ENCODE data around the gene MCOLN1. TPM values are rescaled to one million over a fixed set of nuclear protein-coding genes. Genes with fewer than 3 reads are reported as not detected.
A peak's percentile ranks its signal among the peaks of the same experiment; 100 is the strongest.

MCOLN1 gene
- total RNA-seq, 1 experiment from 2014 or later, result 13.1 TPM

- no peak for TF ChIP-seq CTCF (IDR thresholded peaks at IDR 0.05; ENCODE audit: unreplicated experiment)
- CTCF ChIA-PET, result no interaction called here
- no peak for DNase-seq
- intact Hi-C loops (cut with micrococcal nuclease; ENCODE audit: unreplicated experiment), result no loop called here
- no peaks in the 10 kb centered on the region for H3K9me3 Mint-ChIP-seq (ENCODE audit: low read depth, unreplicated experiment)
- no TSS peak for BruUV-seq (replicated peaks)
- H3K27ac Mint-ChIP-seq (ENCODE audit: unreplicated experiment), result no peak overlapping the region
- peaks cover 39% of the 10 kb centered on the region for H3K36me3 Mint-ChIP-seq (ENCODE audit: insufficient read depth, unreplicated experiment)
- H3K4me1 Mint-ChIP-seq (ENCODE audit: low read depth, unreplicated experiment), result peaks cover 19% of the 10 kb centered on the region
- H3K4me3 Mint-ChIP-seq (ENCODE audit: low read depth, unreplicated experiment), result no peak overlapping the region
- peaks cover 4% of the 10 kb centered on the region for H3K27me3 Mint-ChIP-seq (ENCODE audit: unreplicated experiment)
Observed at GRCh38 chr19:7519361-7520130, 2.9 kb upstream of the MCOLN1 start.

GRCh38 chr19:7520131-7521051, 2.0 kb upstream of the MCOLN1 start:
- no peaks in the 10 kb centered on the region for H3K27me3 Mint-ChIP-seq (ENCODE audit: unreplicated experiment)
- intact Hi-C loops (cut with micrococcal nuclease; ENCODE audit: unreplicated experiment), result no loop called here
- no peaks in the 10 kb centered on the region for H3K9me3 Mint-ChIP-seq (ENCODE audit: low read depth, unreplicated experiment)
- H3K27ac Mint-ChIP-seq (ENCODE audit: unreplicated experiment), result no peak overlapping the region
- H3K4me3 Mint-ChIP-seq (ENCODE audit: low read depth, unreplicated experiment), result no peak overlapping the region
- no TSS peak for BruUV-seq (replicated peaks)
- peaks cover 15% of the 10 kb centered on the region for H3K4me1 Mint-ChIP-seq (ENCODE audit: low read depth, unreplicated experiment)
- DNase-seq, result no peak
- peaks cover 38% of the 10 kb centered on the region for H3K36me3 Mint-ChIP-seq (ENCODE audit: insufficient read depth, unreplicated experiment)
- no peak for TF ChIP-seq CTCF (IDR thresholded peaks at IDR 0.05; ENCODE audit: unreplicated experiment)
- CTCF ChIA-PET, result no interaction called here

- CTCF ChIA-PET, result no interaction called here
- intact Hi-C loops (cut with micrococcal nuclease; ENCODE audit: unreplicated experiment), result no loop called here
- Mint-ChIP-seq H3K4me1 (ENCODE audit: low read depth, unreplicated experiment) (peaks cover 9% of the 10 kb centered on the region), H3K9me3 (ENCODE audit: low read depth, unreplicated experiment) (no peaks in the 10 kb centered on the region), H3K27ac (ENCODE audit: unreplicated experiment) (peak overlapping the region; percentile 83), H3K36me3 (ENCODE audit: insufficient read depth, unreplicated experiment) (peaks cover 30% of the 10 kb centered on the region), H3K27me3 (ENCODE audit: unreplicated experiment) (no peaks in the 10 kb centered on the region), H3K4me3 (ENCODE audit: low read depth, unreplicated experiment) (peak overlapping the region; percentile 62)
- DNase-seq, result no peak
- BruUV-seq (replicated peaks), result no TSS peak
- no peak for TF ChIP-seq CTCF (IDR thresholded peaks at IDR 0.05; ENCODE audit: unreplicated experiment)
Observed at GRCh38 chr19:7521551-7522071, 813 bp upstream of the MCOLN1 start.

GRCh38 chr19:7522923-7523667, 671 bp downstream of the MCOLN1 start:
- H3K27me3 Mint-ChIP-seq (ENCODE audit: unreplicated experiment), result no peaks in the 10 kb centered on the region
- H3K36me3 Mint-ChIP-seq (ENCODE audit: insufficient read depth, unreplicated experiment), result peaks cover 25% of the 10 kb centered on the region
- DNase-seq, result no peak
- BruUV-seq (replicated peaks), result TSS peak; percentile 15
- CTCF ChIA-PET, result interaction anchor here (0.5 to 0.8 kb wide), 2 partner anchors 150 to 169 kb away, joined by 3 to 4 read pairs; no protein-coding TSS in a partner anchor
- H3K4me1 Mint-ChIP-seq (ENCODE audit: low read depth, unreplicated experiment), result peaks cover 9% of the 10 kb centered on the region
- no peaks in the 10 kb centered on the region for H3K9me3 Mint-ChIP-seq (ENCODE audit: low read depth, unreplicated experiment)
- H3K27ac Mint-ChIP-seq (ENCODE audit: unreplicated experiment), result peak overlapping the region; percentile 83
- intact Hi-C loops (cut with micrococcal nuclease; ENCODE audit: unreplicated experiment), result no loop called here
- no peak for TF ChIP-seq CTCF (IDR thresholded peaks at IDR 0.05; ENCODE audit: unreplicated experiment)
- H3K4me3 Mint-ChIP-seq (ENCODE audit: low read depth, unreplicated experiment), result peak overlapping the region; percentile 62
